ENCODE results near the gene PDE6B. TPM values are rescaled to one million over a fixed set of nuclear protein-coding genes. Genes with fewer than 3 reads are reported as not detected.
"Not testable (repeated sequence)": the region's sequence is repeated elsewhere in the genome, so short reads cannot be mapped to it uniquely, and the experiment has no call there.

Gene PDE6B
- polyA plus RNA-seq, 6 donors from 2014 or later = 24.3 to 39.4 (median 30.0) TPM

GRCh38 chr4:704971-705277 lies 79.6 kb downstream of the PDE6B start:
- Mint-ChIP-seq H3K9me3 (no peaks in the 10 kb centered on the region), H3K4me1 (peaks cover 26 to 30% (median 27%) of the 10 kb centered on the region in 3 donors), H3K4me3 (peak overlapping the region; percentile 77 to 89 (median 86)), H3K27me3 (no peaks in the 10 kb centered on the region), H3K36me3 (no peaks in the 10 kb centered on the region), H3K27ac (peak overlapping the region in 2 of 6 donors; percentile 51 to 85)
- DNase-seq (no peak), ATAC-seq (ENCODE audit: low read depth in 2 of 2) (no peak)

- Mint-ChIP-seq H3K27me3 (no peaks in the 10 kb centered on the region), H3K4me3 (peak within 1 kb of the TSS; percentile 77 to 89 (median 86)), H3K36me3 (no peaks in the 10 kb centered on the region), H3K27ac (peak within 1 kb of the TSS in 4 of 6 donors; percentile 60 to 92 (median 82)), H3K9me3 (no peaks in the 10 kb centered on the region), H3K4me1 (peaks cover 27 to 35% (median 31%) of the 10 kb centered on the region in 3 donors)
- peak; percentile 93 for DNase-seq
- peak; percentile 93 to 95 for ATAC-seq (ENCODE audit: low read depth in 2 of 2)
Measured at GRCh38 chr4:705278-706082, 80.1 kb downstream of the PDE6B start, which contains the start of gene PCGF3. Gene PCGF3, plus strand, starts transcription at chr4:705832. Its CDS starts 27,849 bp downstream, at chr4:733681.

DNA sequence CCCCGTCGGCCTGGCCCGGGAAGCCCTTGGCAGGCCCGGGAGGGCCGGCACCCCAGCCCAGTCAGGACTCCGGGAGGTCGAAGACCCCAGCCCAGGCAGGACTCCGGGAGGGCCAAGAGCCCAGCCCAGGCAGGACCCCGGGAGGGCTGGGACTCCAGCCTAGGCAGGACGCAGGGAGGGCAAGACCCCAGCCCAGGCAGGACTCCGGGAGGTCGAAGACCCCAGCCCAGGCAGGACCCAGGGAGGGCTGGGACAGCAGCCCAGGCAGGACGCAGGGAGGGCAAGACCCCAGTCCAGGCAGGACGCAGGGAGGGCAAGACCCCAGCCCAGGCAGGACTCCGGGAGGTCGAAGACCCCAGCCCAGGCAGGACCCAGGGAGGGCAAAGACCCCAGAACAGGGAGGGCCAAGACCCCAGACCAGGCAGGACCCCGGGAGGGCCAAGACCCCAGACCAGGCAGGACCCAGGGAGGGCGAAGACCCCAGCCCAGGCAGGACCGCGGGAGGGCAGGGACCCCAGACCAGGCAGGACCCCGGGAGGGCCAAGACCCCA lies 80.8 kb downstream of the PDE6B start:
- not testable (repeated sequence) for DNase-seq; H3K27ac Mint-ChIP-seq; H3K36me3 Mint-ChIP-seq; ATAC-seq (ENCODE audit: low read depth in 2 of 2); H3K27me3 Mint-ChIP-seq; H3K9me3 Mint-ChIP-seq
- H3K4me3 Mint-ChIP-seq = peak overlapping the region in 1 of 8 donors; percentile 77
- peaks cover 24 to 38% (median 26%) of the 10 kb centered on the region in 3 donors for H3K4me1 Mint-ChIP-seq

- peaks cover 24 to 38% (median 26%) of the 10 kb centered on the region in 3 donors for H3K4me1 Mint-ChIP-seq
- H3K9me3 Mint-ChIP-seq = no peaks in the 10 kb centered on the region
- peak overlapping the region in 1 of 6 donors; percentile 53 for H3K27ac Mint-ChIP-seq
- ATAC-seq (ENCODE audit: low read depth in 2 of 2) (no peak), DNase-seq (no peak)
- H3K4me3 Mint-ChIP-seq = peak overlapping the region in 2 of 8 donors; percentile 24 to 51
- no peaks in the 10 kb centered on the region for H3K27me3 Mint-ChIP-seq
- H3K36me3 Mint-ChIP-seq = no peaks in the 10 kb centered on the region
Measured at GRCh38 chr4:706834-707598, 81.6 kb downstream of the PDE6B start.

DNA sequence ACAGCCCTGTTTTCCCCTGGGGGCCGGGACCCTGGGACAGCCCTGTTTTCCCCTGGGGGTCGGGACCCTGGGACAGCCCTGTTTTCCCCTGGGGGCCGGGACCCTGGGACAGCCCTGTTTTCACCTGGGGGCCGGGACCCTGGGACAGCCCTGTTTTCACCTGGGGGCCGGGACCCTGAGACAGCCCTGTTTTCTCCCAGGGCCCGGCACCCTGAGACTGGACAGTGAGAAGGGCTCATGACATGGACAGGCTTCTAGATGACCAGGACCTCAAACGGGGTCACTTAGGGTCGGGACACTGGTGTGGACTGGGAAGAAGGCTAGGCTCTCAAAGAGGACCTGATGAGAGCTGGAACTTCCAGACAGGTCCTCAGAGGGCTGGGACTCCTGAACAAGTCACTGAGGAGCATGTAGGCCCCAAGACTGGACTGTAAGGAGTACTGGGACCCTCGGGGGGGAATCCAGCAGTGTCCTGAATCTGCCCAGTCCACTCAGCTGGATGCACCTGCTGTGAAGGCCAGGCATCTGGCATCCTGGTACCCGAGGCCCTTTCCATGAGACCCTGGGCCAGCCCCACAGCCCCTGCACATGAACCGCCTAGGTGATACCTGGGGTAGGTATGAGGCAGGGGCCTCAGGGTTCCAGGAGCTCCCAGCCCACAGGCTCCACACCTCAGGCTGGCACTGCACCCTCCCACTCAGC lies 82.7 kb downstream of the PDE6B start:
- no peaks in the 10 kb centered on the region for H3K9me3 Mint-ChIP-seq
- ATAC-seq (ENCODE audit: low read depth in 2 of 2) (no peak), DNase-seq (no peak)
- no peaks in the 10 kb centered on the region for H3K27me3 Mint-ChIP-seq
- H3K4me3 Mint-ChIP-seq = peak overlapping the region in 5 of 8 donors; percentile 24 to 80 (median 40)
- H3K4me1 Mint-ChIP-seq = peaks cover 26 to 46% (median 30%) of the 10 kb centered on the region in 3 donors
- H3K36me3 Mint-ChIP-seq = no peaks in the 10 kb centered on the region
- peak overlapping the region in 2 of 6 donors; percentile 11 to 42 for H3K27ac Mint-ChIP-seq

DNA sequence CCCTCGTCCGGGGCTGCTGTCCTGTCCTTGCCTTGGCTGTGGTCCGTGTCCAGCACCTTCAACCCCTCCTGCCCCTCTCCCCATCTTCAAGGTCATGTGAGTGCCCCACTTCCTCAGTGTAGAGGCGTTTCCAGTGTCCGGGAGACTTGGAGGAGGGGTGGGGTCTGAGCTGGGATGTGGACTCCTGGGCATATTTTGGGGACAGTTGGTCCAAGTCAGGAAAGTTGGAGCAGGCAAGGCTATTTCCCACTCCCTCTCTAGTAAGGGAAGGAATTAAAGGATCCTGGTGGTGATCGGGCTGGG lies 83.2 kb downstream of the PDE6B start:
- no peak overlapping the region for H3K27ac Mint-ChIP-seq
- H3K4me3 Mint-ChIP-seq = peak overlapping the region in 1 of 8 donors; percentile 68
- ATAC-seq (ENCODE audit: low read depth in 2 of 2) = no peak
- no peaks in the 10 kb centered on the region for H3K36me3 Mint-ChIP-seq
- peaks cover 26 to 48% (median 33%) of the 10 kb centered on the region in 3 donors for H3K4me1 Mint-ChIP-seq
- no peak for DNase-seq
- no peaks in the 10 kb centered on the region for H3K27me3 Mint-ChIP-seq
- no peaks in the 10 kb centered on the region for H3K9me3 Mint-ChIP-seq

DNA sequence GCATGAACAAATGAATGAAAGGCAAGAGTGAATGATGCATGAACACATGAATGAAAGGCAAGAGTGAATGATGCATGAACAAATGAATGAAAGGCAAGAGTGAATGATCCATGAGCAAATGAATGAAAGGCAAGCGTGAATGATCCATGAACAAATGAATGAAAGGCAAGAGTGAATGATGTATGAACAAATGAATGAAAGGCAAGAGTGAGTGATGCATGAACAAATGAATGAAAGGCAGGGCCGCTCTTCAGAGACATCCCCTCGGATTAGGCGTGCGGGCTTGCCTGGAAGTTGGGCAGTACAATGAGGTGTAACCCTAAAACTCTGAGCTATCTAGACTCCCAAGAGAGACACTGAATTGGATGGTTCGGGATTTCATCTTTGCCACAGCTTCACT lies 84.0 kb downstream of the PDE6B start:
- ATAC-seq (ENCODE audit: low read depth in 2 of 2) (no peak), DNase-seq (no peak)
- peak overlapping the region in 3 of 8 donors; percentile 66 to 80 (median 74) for H3K4me3 Mint-ChIP-seq
- peak overlapping the region in 1 of 6 donors; percentile 8 for H3K27ac Mint-ChIP-seq
- no peaks in the 10 kb centered on the region for H3K27me3 Mint-ChIP-seq
- H3K9me3 Mint-ChIP-seq = no peaks in the 10 kb centered on the region
- H3K36me3 Mint-ChIP-seq = no peaks in the 10 kb centered on the region
- H3K4me1 Mint-ChIP-seq = peaks cover 27 to 50% (median 33%) of the 10 kb centered on the region in 3 donors

DNA sequence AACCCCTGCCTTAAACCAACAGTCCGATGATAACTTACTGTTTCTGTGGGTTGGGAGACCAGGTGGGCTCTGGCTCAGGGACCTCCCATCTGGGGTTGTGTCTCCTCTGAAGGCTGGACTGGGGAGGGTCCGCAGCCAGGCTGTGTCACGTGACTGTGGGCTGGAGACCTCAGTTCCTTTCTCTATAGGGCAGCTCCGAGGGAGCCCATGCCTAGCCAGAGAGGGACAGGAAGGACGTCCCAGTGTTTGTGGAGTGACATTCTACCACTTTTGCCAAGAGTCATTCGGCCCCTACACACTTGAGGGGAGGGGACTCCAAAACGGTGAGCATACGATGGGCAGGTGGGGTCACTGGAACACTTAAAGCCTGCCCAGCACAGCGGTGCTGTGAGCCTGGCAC lies 84.7 kb downstream of the PDE6B start:
- Mint-ChIP-seq H3K36me3 (no peaks in the 10 kb centered on the region), H3K27ac (no peak overlapping the region), H3K27me3 (no peaks in the 10 kb centered on the region), H3K9me3 (no peaks in the 10 kb centered on the region), H3K4me1 (peaks cover 30 to 55% (median 36%) of the 10 kb centered on the region in 3 donors), H3K4me3 (peak overlapping the region in 4 of 8 donors; percentile 34 to 76 (median 64))
- ATAC-seq (ENCODE audit: low read depth in 2 of 2) (no peak), DNase-seq (no peak)

DNA sequence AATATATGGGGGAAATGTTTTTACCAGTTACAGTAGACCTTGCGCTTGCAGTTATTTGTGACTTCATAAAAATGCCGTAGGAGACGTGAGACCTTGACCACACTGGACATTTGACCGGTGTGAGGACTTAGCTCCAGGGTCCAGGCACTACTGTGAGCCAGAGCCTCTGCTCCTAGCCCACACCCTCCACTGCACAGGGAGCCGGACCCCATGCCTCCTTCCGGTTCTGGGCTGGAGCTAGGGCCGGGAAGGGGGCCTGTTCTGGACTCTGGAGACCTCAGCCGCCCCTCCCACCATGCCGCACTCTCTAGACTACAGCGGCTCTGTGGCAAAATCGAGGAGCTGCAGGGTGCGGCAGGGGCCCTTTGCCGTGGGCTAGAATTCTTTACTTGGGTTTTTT lies 85.5 kb downstream of the PDE6B start:
- no peak for ATAC-seq (ENCODE audit: low read depth in 2 of 2)
- H3K9me3 Mint-ChIP-seq = no peaks in the 10 kb centered on the region
- DNase-seq = no peak
- H3K36me3 Mint-ChIP-seq = no peaks in the 10 kb centered on the region
- H3K4me3 Mint-ChIP-seq = peak overlapping the region in 1 of 8 donors; percentile 34
- peak overlapping the region in 1 of 6 donors; percentile 21 for H3K27ac Mint-ChIP-seq
- peaks cover 28 to 54% (median 38%) of the 10 kb centered on the region in 3 donors for H3K4me1 Mint-ChIP-seq
- H3K27me3 Mint-ChIP-seq = no peaks in the 10 kb centered on the region

DNA sequence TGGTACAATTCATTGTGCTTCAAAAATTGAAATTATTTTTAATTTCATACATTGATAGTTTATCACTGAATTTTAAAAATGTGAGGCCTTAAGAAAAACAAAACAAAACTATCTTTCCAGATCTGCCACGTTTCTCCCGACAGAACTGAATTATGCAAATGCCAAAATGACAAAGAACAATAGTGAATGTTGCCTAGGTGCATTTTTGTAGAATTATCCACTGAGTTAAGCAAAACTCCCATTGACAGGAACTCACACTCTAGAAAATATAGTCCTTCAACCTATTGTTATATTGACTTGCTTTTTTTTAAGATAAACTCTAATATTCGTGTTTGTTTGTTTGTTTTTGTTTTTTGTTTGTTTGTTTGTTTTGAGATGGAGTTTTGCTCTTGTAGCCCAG lies 86.7 kb downstream of the PDE6B start:
- Mint-ChIP-seq H3K27me3 (no peaks in the 10 kb centered on the region), H3K4me1 (peaks cover 31 to 50% (median 39%) of the 10 kb centered on the region in 3 donors), H3K27ac (no peak overlapping the region), H3K36me3 (no peaks in the 10 kb centered on the region), H3K4me3 (no peak overlapping the region), H3K9me3 (no peaks in the 10 kb centered on the region)
- DNase-seq = no peak
- ATAC-seq (ENCODE audit: low read depth in 2 of 2) = no peak

DNA sequence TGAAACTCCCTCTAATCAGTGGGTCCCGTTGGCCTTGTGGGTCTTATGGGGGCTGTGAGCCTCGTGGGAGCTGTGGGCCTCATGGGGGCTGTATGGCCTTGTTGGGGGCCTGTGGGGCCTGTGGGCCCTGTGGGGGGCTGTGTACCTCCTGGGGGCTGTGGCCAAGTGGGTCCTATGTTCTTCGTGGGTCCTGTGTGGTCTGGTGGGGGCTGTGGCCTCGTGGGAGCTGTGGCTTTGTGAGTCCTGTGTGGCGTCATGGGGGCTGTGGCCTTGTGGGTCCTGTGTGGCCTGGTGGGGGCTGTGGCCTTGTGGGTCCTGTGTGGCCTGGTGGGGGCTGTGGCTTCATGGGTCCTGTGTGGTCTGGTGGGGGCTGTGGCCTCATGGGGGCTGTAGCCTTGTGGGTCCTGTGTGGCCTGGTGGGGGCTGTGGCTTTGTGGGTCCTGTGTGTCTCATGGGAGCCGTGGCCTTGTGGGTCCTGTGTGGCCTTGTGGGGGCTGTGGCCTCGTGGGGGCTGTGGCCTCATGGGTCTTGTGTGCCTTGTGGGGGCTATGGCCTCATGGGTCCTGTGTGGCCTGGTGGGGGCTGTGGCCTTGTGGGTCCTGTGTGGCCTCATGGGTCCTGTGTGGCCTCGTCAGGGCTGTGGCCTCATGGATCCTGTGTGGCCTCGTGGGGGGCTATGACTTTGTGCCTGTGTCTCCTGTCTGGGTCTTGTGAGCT lies 87.7 kb downstream of the PDE6B start:
- DNase-seq (no peak), ATAC-seq (ENCODE audit: low read depth in 2 of 2) (no peak)
- H3K4me3 Mint-ChIP-seq = peak overlapping the region in 1 of 8 donors; percentile 6
- peaks cover 38 to 53% (median 44%) of the 10 kb centered on the region in 3 donors for H3K4me1 Mint-ChIP-seq
- H3K27ac Mint-ChIP-seq = peak overlapping the region in 1 of 6 donors; percentile 64
- H3K27me3 Mint-ChIP-seq = no peaks in the 10 kb centered on the region
- no peaks in the 10 kb centered on the region for H3K9me3 Mint-ChIP-seq
- no peaks in the 10 kb centered on the region for H3K36me3 Mint-ChIP-seq

DNA sequence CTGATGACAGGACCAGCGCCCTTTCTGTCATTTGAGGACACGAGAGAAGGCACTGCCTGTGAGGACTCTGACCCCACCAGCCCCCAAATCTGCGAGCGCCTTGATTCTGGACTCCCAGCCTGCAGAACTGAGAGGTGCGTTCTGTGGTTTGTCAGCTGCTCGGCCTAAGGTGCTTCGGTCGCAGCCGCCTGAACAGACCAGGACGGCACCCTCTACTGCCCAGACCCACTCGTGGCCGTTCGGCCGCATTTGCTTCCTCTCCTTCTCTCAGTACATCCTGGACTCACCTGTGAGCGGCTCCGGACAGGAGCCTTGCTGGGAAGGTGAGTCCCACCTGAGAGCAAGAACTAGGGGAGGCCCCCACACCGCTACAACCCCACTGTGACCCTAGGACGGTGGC lies 88.7 kb downstream of the PDE6B start:
- Mint-ChIP-seq H3K36me3 (peaks cover 0 to under 1% of the 10 kb centered on the region in 2 donors), H3K9me3 (no peaks in the 10 kb centered on the region), H3K27me3 (no peaks in the 10 kb centered on the region), H3K27ac (no peak overlapping the region), H3K4me1 (peaks cover 32 to 48% (median 35%) of the 10 kb centered on the region in 3 donors), H3K4me3 (peak overlapping the region in 1 of 8 donors; percentile 21)
- no peak for DNase-seq
- no peak for ATAC-seq (ENCODE audit: low read depth in 2 of 2)

Data from naive B cell (primary cell).